GM21423 (cell line): Measurements from ENCODE around the gene CPNE2.

Source experiments
- ATAC-seq: cut with Tn5 transposase; IDR thresholded peaks from one replicate; pipeline ENCODE4 v1.9.1; 2021; ENCODE audit warnings: mild to moderate bottlenecking, moderate library complexity; ENCODE audit not compliant: unreplicated experiment

Gene CPNE2

DNA sequence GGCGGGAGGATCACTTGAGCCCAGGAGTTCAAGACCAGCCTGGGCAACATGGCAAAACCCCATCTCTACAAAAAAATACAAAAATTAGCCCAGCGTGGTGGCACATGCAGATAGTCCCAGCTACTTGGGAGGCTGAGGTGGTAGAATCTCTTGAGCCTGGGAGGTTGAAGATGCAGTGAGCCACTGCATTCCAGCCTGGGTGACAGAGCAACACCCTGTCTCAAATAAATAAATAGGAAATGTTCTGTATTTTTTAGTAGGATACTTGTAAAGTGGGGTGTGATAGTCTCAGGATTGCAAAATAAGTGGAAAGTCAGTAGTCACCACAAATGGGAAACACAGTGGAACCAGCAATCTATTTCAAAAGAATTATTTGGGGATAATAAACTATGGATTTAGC lies 97.8 kb downstream of the CPNE2 start:
- ATAC-seq = no peak

DNA sequence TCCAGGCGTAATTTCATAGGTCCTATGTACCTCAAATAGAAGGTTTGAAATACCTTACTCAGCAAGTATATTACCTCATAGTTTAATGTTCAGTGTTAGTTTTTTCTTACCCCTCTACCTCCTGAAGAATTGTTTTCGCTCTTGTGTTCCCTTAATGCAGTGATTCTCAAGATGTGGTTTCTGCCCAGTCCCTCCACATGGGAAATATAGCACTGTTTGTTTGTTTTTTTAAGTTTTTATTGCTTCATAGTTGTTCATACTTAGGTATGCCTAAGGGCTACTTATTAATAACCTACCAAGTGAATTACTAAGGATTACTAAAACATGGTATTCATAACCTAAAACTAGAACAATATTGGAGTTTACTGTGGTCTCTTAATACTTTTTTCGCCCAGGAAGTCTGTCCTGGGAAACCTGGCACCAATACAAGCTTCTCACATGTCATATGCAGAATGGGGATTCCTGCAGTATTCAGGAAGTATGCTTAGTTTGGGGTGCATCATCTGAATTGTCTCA lies 98.7 kb downstream of the CPNE2 start:
- no peak for ATAC-seq

DNA sequence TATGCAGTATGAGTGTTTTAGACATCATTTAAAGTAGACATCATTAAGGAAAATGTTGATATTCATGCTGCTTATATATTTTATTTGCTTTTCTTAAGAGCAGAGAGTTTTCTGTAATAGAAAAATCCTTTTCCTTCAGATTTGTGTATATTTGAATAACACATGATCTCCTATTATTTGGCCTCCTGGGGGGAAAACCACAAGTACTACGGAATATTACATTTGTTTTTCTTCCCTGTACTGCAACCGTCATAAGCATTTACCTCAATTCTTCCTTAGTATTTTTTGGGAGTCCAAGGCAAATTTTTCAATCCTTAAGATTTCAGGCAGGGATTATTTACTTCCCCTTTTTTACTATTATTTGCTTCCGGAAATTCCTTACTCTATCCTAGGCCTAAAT lies 99.8 kb downstream of the CPNE2 start:
- ATAC-seq = no peak

DNA sequence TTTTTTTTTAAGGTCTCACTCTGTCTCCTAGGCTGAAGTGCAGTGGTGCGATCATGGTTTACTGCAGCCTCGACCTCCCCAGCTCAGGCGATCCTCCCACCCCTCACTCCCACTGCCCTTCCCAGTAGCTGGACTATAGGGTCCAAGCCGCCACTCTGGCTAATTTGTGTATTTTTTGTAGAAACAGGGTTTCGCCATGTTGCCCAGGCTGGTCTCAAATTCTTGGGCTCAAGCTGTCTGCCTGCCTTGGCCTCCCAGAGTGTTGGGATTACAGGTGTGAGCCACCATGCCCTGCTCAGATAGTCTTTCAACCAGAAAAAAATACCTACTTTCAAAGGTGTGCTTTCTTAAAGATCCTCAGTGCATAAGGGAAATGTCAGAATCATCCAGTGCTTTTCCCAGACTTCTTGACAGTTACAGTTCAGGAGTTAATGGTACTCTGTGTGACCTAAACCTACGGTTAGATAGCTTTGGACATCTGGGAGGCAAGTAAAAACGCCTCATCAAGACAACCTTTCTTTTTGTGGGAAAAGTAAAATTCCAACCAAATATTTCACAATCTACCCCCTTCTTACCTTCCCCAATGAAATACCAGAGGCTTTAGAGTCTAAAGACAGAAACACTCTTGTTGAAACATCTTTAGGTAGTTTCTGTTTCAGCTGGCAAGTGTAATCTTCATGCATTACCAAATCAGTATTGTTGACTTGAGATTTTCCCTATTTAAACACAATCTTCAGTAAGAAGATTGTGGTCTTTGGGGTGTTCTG lies 100.5 kb downstream of the CPNE2 start:
- ATAC-seq = no peak

DNA sequence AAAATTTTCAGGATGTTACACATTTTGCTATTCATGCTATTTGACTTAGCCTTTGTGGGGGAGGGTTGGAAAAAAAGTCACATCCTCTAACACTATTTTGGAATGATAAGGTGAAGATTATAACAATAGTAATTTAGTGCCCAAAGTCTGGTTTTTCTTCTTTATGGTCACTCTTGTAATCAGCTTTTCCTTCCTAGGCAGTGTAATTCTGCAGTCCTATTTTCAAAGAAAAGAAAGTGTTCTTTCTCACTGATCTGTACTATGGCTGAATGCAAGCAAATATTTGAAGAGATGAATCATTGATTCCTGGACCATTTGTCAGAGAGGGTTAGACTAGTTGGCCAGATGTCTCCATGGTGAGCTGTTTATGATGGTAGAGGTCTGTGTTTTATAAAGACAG lies 102.1 kb downstream of the CPNE2 start:
- ATAC-seq = no peak

DNA sequence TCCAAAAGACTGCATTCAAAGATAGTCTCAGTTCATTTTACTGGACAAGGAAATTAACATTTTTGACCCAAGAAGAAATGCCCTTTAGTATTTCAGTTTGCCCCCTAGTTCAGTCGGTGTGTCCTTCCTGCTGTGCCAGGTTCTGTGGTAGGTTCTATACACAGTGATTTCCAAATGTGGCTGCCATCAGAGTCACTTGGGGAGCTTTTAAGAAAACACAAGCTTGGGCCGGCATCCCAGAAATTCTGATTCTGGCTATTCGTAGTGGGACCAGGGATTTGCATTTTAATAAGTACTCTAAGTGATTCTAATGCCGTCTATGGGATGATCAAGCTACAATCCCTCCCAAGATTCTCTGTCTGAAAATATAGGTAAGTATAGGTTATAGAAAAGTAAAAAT lies 103.9 kb downstream of the CPNE2 start:
- ATAC-seq = no peak

DNA sequence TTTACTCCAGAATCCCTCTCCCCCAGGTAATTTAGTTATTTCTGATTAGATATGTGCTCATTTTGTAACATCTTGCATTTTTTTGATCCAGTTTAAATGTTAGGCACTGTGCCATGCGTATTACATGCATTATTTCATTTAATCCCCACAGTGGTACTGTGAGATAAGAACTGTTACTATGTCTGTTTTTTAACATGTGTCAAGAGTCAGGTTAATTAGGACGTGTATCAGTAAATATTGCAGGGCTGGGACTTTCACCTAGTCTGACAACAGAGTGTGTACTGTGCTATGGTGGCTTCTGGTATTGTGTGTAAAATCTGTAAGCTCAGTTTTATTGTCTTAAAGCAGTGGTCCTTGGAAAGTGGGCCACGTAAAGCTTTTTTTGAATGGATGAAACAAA lies 104.4 kb downstream of the CPNE2 start:
- no peak for ATAC-seq
